GM23338 (cell line): ENCODE measurements around the gene MTHFD1. TPM values are rescaled to one million over a fixed set of nuclear protein-coding genes. Genes with fewer than 3 reads are reported as not detected.
A peak's percentile ranks its signal among the peaks of the same experiment; 100 is the strongest.

Experiments used
- ATAC-seq: fragments of 200-7000 bp; cut with Tn5 transposase; 3 replicates; pipeline ENCODE4 v1.9.1; 2020
- DNase-seq: peaks from one replicate; pipeline ENCODE4 v3.0.0-alpha.2; 2015; ENCODE audit warnings: low spot score
- H2AFZ ChIP-seq: fragments of 200-600 bp; sonication (generic); 2 replicates; pipeline ENCODE4 v1.8.0; 2016; ENCODE audit warnings: antibody characterized with exemption, mild to moderate bottlenecking, moderate library complexity
- H3F3A ChIP-seq: fragments of 200-600 bp; sonication (generic); replicated peaks from 2 replicates; pipeline ENCODE4 v1.8.0; 2017; ENCODE audit warnings: antibody characterized with exemption, mixed run types, low read depth
- H3K27ac ChIP-seq: fragments of 200-600 bp; sonication (generic); 2 replicates; pipeline ENCODE4 v1.6.1; 2016; ENCODE audit warnings: low read depth
- H3K27me3 ChIP-seq: fragments of 200-600 bp; sonication (generic); 2 replicates; pipeline ENCODE4 v1.8.0; 2016; ENCODE audit warnings: mild to moderate bottlenecking, mixed run types, moderate library complexity; ENCODE audit not compliant: insufficient read depth
- H3K36me3 ChIP-seq: fragments of 200-600 bp; sonication (generic); 2 replicates; pipeline ENCODE4 v1.8.0; 2016; ENCODE audit warnings: mild to moderate bottlenecking; ENCODE audit not compliant: insufficient read depth
- H3K4me1 ChIP-seq: fragments of 200-600 bp; sonication (generic); 2 replicates; pipeline ENCODE4 v1.8.0; 2016; ENCODE audit warnings: mild to moderate bottlenecking, moderate library complexity; ENCODE audit not compliant: insufficient read depth
- H3K4me2 ChIP-seq: fragments of 200-600 bp; sonication (generic); 2 replicates; pipeline ENCODE4 v1.7.1; 2017; ENCODE audit warnings: mixed run types
- H3K4me3 ChIP-seq: fragments of 200-600 bp; sonication (generic); 2 replicates; pipeline ENCODE4 v1.6.1; 2016; ENCODE audit warnings: mixed run types
- H3K79me2 ChIP-seq: fragments of 200-600 bp; sonication (generic); replicated peaks from 2 replicates; pipeline ENCODE4 v1.8.0; 2017; ENCODE audit warnings: mild to moderate bottlenecking; ENCODE audit not compliant: insufficient read depth
- H3K9me2 ChIP-seq: fragments of 200-600 bp; sonication (generic); 2 replicates; pipeline ENCODE4 v1.8.0; 2017; ENCODE audit not compliant: insufficient read depth
- H4K20me1 ChIP-seq: fragments of 200-600 bp; sonication (generic); replicated peaks from 2 replicates; pipeline ENCODE4 v1.8.0; 2017; ENCODE audit warnings: mild to moderate bottlenecking; ENCODE audit not compliant: insufficient read depth
- H3K27ac Mint-ChIP-seq: 2 replicates; pipeline ENCODE4 v1.8.0; 2020; ENCODE audit warnings: inconsistent platforms, mild to moderate bottlenecking, moderate library complexity, mixed read lengths
- H3K27me3 Mint-ChIP-seq: 3 replicates; pipeline ENCODE4 v1.8.0; 2022; ENCODE audit warnings: low read depth, mild to moderate bottlenecking, moderate library complexity, mixed read lengths, inconsistent platforms; ENCODE audit not compliant: insufficient read depth, poor library complexity
- H3K36me3 Mint-ChIP-seq: 3 replicates; pipeline ENCODE4 v1.8.0; 2021; ENCODE audit warnings: low read depth, mild to moderate bottlenecking, inconsistent platforms, moderate library complexity, mixed read lengths
- H3K4me1 Mint-ChIP-seq: 3 replicates; pipeline ENCODE4 v1.8.0; 2020; ENCODE audit warnings: mild to moderate bottlenecking, inconsistent platforms, mixed read lengths
- H3K4me3 Mint-ChIP-seq: 3 replicates; pipeline ENCODE4 v1.8.0; 2021; ENCODE audit warnings: moderate library complexity, mild to moderate bottlenecking, inconsistent platforms, mixed read lengths
- H3K9me3 Mint-ChIP-seq: 3 replicates; pipeline ENCODE4 v1.8.0; 2020; ENCODE audit warnings: moderate library complexity, mild to moderate bottlenecking, inconsistent platforms, mixed read lengths
- CREB1 ChIP-seq: fragments of 250-450 bp; sonication (Bioruptor Pico); IDR thresholded peaks from 2 replicates; pipeline ENCODE4 v1.5.0; 2020; ENCODE audit warnings: low read depth, mild to moderate bottlenecking, moderate library complexity
- EZH2 ChIP-seq: fragments of 200-600 bp; sonication (generic); IDR thresholded peaks from one replicate; pipeline ENCODE4 v1.8.0; 2017; ENCODE audit warnings: antibody characterized with exemption, mild to moderate bottlenecking, low read depth; ENCODE audit not compliant: unreplicated experiment
- EZH2phosphoT487 ChIP-seq: fragments of 200-600 bp; sonication (generic); IDR thresholded peaks from one replicate; pipeline ENCODE4 v1.8.1; 2018; ENCODE audit warnings: antibody characterized with exemption; ENCODE audit not compliant: unreplicated experiment
- JUNB ChIP-seq: IDR thresholded peaks from one replicate; pipeline ENCODE4 v1.6.1; 2016; ENCODE audit warnings: antibody characterized with exemption; ENCODE audit not compliant: unreplicated experiment
- NANOG ChIP-seq: IDR thresholded peaks from 2 replicates; pipeline ENCODE4 v1.6.1; 2016; ENCODE audit warnings: antibody characterized with exemption, borderline replicate concordance
- POLR2AphosphoS5 ChIP-seq: IDR thresholded peaks from 2 replicates; pipeline ENCODE4 v1.6.1; 2016; ENCODE audit warnings: antibody characterized with exemption, low read depth
- STAT1 ChIP-seq: IDR thresholded peaks from one replicate; pipeline ENCODE4 v1.6.1; 2016; ENCODE audit warnings: antibody characterized with exemption; ENCODE audit not compliant: unreplicated experiment
- ZNF114 ChIP-seq: fragments of 250-450 bp; sonication (Bioruptor Pico); IDR thresholded peaks from 2 replicates; pipeline ENCODE4 v1.5.0; 2020; ENCODE audit warnings: mild to moderate bottlenecking, moderate library complexity
- ZNF331 ChIP-seq: fragments of 250-450 bp; sonication (Bioruptor Pico); IDR thresholded peaks from 2 replicates; pipeline ENCODE4 v1.5.0; 2020; ENCODE audit warnings: low read depth, mild to moderate bottlenecking, moderate library complexity
- polyA plus RNA-seq: library from polyadenylated mRNA; unstranded; fragments of >200 nt; fragmentation: Nextera tagmentation; extraction: Ambion mirVana; gene quantifications from 2 replicates; pipeline ENCODE4 v1.2.1, GENCODE V29; 2016
- total RNA-seq: library from RNA; depleted of rRNA; stranded (reverse); fragments of >200 nt; shearing (Covaris generic); gene quantifications from 2 replicates; pipeline ENCODE4 v1.2.3, GENCODE V29; 2014
- TF ChIP-seq, protein P1 (sequence below), 2 experiments: fragments of 200-600 bp in 1 of 2; sonication (generic) in 1 of 2; conservative IDR thresholded peaks; 2 replicates each; pipeline versions ENCODE4 v1.5.1 to v1.6.1; 2016 to 2017; ENCODE audit warnings: antibody characterized with exemption in 2 of 2, low read depth in 2 of 2, mild to moderate bottlenecking in 2 of 2, moderate library complexity in 1 of 2
- TF ChIP-seq, protein P2 (sequence below): IDR thresholded peaks from one replicate; pipeline ENCODE4 v1.6.1; 2018; ENCODE audit warnings: antibody characterized with exemption; ENCODE audit not compliant: unreplicated experiment
- TF ChIP-seq, protein P3 (sequence below): IDR thresholded peaks from 2 replicates; pipeline ENCODE4 v1.6.1; 2016; ENCODE audit warnings: antibody characterized with exemption

Gene MTHFD1
- total and polyA plus RNA-seq, 2 experiments from 2014 or later: 219 to 237 TPM

DNA sequence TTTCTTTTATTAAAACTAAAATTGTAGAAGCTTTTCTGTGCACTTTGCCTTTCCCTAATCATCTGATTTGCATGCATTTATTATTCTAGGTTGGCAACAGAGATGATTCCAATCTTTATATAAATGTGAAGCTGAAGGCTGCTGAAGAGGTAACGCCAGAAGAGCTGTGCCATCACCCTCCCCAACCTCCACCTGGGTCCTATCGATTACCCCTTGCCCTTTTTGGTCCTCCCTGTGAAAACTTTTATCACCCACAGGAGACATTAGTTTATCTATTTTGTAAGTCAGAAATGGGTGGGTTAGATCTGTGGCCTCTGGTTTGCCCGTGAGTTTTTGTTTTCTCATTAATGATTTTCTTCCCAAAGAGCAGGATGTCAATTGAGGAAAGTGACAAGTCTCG is 22.8 kb downstream of the MTHFD1 start:
- Histone ChIP-seq H3K27me3 (no peaks in the 10 kb centered on the region), H3K4me1 (no peaks in the 10 kb centered on the region), H3K4me3 (no peak overlapping the region), H4K20me1 (peaks cover 35% of the 10 kb centered on the region; the same call in 1 of the 2 replicates), H3K4me2 (no peak overlapping the region), H3F3A (peaks cover 15% of the 10 kb centered on the region), H3K36me3 (peaks cover 20% of the 10 kb centered on the region), H3K9me2 (no peaks in the 10 kb centered on the region), H3K79me2 (peaks cover 62% of the 10 kb centered on the region), H2AFZ (no peak overlapping the region), H3K27ac (peak overlapping the region; percentile 37; the same call in 1 of the 2 replicates)
- DNase-seq (no peak), ATAC-seq (no peak)
- peaks cover 12% of the 10 kb centered on the region; the same call in 2 of the 3 replicates for H3K4me1 Mint-ChIP-seq
- no peak overlapping the region for H3K27ac Mint-ChIP-seq
- H3K9me3 Mint-ChIP-seq: no peaks in the 10 kb centered on the region
- TF ChIP-seq CREB1: no peak
- TF ChIP-seq, protein P1, sequence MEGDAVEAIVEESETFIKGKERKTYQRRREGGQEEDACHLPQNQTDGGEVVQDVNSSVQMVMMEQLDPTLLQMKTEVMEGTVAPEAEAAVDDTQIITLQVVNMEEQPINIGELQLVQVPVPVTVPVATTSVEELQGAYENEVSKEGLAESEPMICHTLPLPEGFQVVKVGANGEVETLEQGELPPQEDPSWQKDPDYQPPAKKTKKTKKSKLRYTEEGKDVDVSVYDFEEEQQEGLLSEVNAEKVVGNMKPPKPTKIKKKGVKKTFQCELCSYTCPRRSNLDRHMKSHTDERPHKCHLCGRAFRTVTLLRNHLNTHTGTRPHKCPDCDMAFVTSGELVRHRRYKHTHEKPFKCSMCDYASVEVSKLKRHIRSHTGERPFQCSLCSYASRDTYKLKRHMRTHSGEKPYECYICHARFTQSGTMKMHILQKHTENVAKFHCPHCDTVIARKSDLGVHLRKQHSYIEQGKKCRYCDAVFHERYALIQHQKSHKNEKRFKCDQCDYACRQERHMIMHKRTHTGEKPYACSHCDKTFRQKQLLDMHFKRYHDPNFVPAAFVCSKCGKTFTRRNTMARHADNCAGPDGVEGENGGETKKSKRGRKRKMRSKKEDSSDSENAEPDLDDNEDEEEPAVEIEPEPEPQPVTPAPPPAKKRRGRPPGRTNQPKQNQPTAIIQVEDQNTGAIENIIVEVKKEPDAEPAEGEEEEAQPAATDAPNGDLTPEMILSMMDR (conservative IDR thresholded peaks at IDR 0.05; ENCODE audit: low read depth in 2 of 2): no peak
- no peak for TF ChIP-seq STAT1
- no peak for TF ChIP-seq EZH2phosphoT487
- TF ChIP-seq JUNB: no peak
- no peak for TF ChIP-seq ZNF114 (CRISPR knock-in tag)
- no peak for TF ChIP-seq EZH2
- no peak for TF ChIP-seq ZNF331 (CRISPR knock-in tag)
- H3K27me3 Mint-ChIP-seq: no peaks in the 10 kb centered on the region
- H3K4me3 Mint-ChIP-seq: no peak overlapping the region
- H3K36me3 Mint-ChIP-seq: peaks cover 72% of the 10 kb centered on the region

DNA sequence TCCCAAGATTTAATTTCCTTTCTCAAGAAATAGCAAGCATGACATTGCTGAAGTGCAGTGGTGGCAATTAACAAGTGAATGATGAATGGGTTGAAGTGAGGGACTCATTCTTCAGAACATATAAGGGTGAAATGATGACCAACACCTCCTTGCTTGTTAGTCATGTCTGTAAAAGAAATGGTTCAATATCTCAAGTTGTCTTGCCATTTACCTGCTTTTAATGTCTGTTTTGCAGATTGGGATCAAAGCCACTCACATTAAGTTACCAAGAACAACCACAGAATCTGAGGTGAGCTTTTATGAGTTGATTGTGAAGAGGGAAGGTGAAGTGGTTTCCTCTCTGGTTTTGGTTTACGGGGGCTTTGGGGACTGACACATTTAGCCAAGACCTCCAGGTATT is 24.1 kb downstream of the MTHFD1 start:
- H3K4me3 Mint-ChIP-seq: no peak overlapping the region
- Histone ChIP-seq H3K27ac (no peak overlapping the region), H3K79me2 (peaks cover 49% of the 10 kb centered on the region), H4K20me1 (peaks cover 35% of the 10 kb centered on the region), H3K36me3 (peaks cover 32% of the 10 kb centered on the region), H3K4me2 (no peak overlapping the region), H3K4me3 (no peak overlapping the region), H3K9me2 (no peaks in the 10 kb centered on the region), H3K4me1 (no peaks in the 10 kb centered on the region), H3F3A (peaks cover 22% of the 10 kb centered on the region), H3K27me3 (no peaks in the 10 kb centered on the region), H2AFZ (no peak overlapping the region)
- peaks cover 8% of the 10 kb centered on the region; the same call in 2 of the 3 replicates for H3K4me1 Mint-ChIP-seq
- no peak for DNase-seq
- peaks cover 77% of the 10 kb centered on the region for H3K36me3 Mint-ChIP-seq
- H3K9me3 Mint-ChIP-seq: no peaks in the 10 kb centered on the region
- H3K27ac Mint-ChIP-seq: no peak overlapping the region
- H3K27me3 Mint-ChIP-seq: no peaks in the 10 kb centered on the region
- no peak for ATAC-seq
- TF ChIP-seq, protein P2, sequence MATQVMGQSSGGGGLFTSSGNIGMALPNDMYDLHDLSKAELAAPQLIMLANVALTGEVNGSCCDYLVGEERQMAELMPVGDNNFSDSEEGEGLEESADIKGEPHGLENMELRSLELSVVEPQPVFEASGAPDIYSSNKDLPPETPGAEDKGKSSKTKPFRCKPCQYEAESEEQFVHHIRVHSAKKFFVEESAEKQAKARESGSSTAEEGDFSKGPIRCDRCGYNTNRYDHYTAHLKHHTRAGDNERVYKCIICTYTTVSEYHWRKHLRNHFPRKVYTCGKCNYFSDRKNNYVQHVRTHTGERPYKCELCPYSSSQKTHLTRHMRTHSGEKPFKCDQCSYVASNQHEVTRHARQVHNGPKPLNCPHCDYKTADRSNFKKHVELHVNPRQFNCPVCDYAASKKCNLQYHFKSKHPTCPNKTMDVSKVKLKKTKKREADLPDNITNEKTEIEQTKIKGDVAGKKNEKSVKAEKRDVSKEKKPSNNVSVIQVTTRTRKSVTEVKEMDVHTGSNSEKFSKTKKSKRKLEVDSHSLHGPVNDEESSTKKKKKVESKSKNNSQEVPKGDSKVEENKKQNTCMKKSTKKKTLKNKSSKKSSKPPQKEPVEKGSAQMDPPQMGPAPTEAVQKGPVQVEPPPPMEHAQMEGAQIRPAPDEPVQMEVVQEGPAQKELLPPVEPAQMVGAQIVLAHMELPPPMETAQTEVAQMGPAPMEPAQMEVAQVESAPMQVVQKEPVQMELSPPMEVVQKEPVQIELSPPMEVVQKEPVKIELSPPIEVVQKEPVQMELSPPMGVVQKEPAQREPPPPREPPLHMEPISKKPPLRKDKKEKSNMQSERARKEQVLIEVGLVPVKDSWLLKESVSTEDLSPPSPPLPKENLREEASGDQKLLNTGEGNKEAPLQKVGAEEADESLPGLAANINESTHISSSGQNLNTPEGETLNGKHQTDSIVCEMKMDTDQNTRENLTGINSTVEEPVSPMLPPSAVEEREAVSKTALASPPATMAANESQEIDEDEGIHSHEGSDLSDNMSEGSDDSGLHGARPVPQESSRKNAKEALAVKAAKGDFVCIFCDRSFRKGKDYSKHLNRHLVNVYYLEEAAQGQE: no peak
- TF ChIP-seq, protein P1 (conservative IDR thresholded peaks at IDR 0.05; ENCODE audit: low read depth in 2 of 2): no peak
- TF ChIP-seq ZNF114 (CRISPR knock-in tag): no peak
- no peak for TF ChIP-seq CREB1
- TF ChIP-seq, protein P3, sequence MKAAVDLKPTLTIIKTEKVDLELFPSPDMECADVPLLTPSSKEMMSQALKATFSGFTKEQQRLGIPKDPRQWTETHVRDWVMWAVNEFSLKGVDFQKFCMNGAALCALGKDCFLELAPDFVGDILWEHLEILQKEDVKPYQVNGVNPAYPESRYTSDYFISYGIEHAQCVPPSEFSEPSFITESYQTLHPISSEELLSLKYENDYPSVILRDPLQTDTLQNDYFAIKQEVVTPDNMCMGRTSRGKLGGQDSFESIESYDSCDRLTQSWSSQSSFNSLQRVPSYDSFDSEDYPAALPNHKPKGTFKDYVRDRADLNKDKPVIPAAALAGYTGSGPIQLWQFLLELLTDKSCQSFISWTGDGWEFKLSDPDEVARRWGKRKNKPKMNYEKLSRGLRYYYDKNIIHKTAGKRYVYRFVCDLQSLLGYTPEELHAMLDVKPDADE: no peak
- no peak for TF ChIP-seq NANOG
- TF ChIP-seq STAT1: no peak
- no peak for TF ChIP-seq POLR2AphosphoS5
